ENCODE data around the gene CCL16. TPM values are rescaled to one million over a fixed set of nuclear protein-coding genes. Genes with fewer than 3 reads are reported as not detected.

Gene CCL16
- total and polyA plus RNA-seq, 4 donors = 0.14 to 0.20 (median 0.18) TPM; not detected in 1

DNA sequence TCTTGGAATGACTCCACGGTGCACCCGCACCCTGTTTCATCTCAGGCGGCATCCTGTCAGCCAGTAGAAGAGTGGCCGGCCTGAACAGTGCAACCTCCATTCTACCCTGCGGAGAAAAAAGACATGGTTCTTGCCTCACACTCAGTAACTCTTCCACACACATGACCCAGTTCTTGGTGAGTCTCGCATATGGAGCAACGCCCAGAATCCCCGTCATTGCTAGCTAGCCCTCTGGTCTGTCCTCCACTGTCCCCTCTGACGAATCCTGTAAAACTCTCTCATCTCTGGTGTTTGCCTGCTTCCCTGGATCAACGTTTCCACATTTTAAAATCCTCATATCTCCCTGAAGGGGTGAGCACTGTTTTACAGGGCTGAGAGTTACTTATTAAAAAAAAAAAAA, 46.5 kb downstream of the CCL16 start:
- TF ChIP-seq CTCF (IDR thresholded peaks at IDR 0.05; ENCODE audit: control extremely low read depth, extremely low read depth) = no peak
- Histone ChIP-seq H3K36me3 (ENCODE audit: control insufficient read depth in 4 of 4, insufficient read depth in 4 of 4, low read length in 4 of 4) (no peaks in the 10 kb centered on the region), H3K9me3 (ENCODE audit: control insufficient read depth in 4 of 4, insufficient read depth in 3 of 4, low read length in 3 of 4) (no peaks in the 10 kb centered on the region), H3K27me3 (ENCODE audit: control insufficient read depth in 3 of 3, insufficient read depth in 3 of 3, low read length in 2 of 3) (no peaks in the 10 kb centered on the region), H3K4me3 (no peak overlapping the region), H3K27ac (ENCODE audit: low read depth in 1 of 2, low read length in 1 of 2) (no peak overlapping the region), H3K4me1 (ENCODE audit: control insufficient read depth in 5 of 5, insufficient read depth in 5 of 5, low read length in 5 of 5) (peaks cover 1 to 31% (median 10%) of the 10 kb centered on the region in 5 donors), H3K9ac (ENCODE audit: insufficient read depth in 1 of 2, low read length in 2 of 2) (no peak overlapping the region)
- ATAC-seq (ENCODE audit: insufficient read depth, low FRiP score) (no peak), DNase-seq (peak in 2 of 3 donors; percentile 2 to 29)
- WGBS, 2 donors = 82 to 94% methylated on average over 10 of the region's 10 CpGs

DNA sequence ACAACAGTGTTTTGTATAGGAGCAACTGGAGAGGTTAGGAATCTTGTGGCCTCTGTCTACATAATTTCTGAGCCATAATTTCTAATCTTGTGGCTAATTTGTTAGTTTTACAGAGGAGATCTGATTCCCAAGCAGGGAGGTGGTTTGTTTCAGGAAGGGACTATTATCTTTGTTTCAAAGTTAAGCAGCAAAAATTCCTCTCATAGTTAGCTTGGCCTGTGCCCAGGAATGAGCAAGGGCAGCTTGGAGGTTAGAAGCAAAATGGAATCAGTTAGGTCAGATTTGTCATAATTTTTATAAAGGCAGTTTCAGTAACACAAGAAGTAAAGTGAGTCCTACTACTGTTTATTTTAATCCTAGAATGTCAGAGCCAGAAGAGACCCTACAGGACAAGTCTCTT, 48.7 kb downstream of the CCL16 start:
- TF ChIP-seq CTCF (IDR thresholded peaks at IDR 0.05; ENCODE audit: control extremely low read depth, extremely low read depth) = no peak
- Histone ChIP-seq H3K4me3 (no peak overlapping the region), H3K36me3 (ENCODE audit: control insufficient read depth in 4 of 4, insufficient read depth in 4 of 4, low read length in 4 of 4) (no peaks in the 10 kb centered on the region), H3K9me3 (ENCODE audit: control insufficient read depth in 4 of 4, insufficient read depth in 3 of 4, low read length in 3 of 4) (no peaks in the 10 kb centered on the region), H3K27me3 (ENCODE audit: control insufficient read depth in 3 of 3, insufficient read depth in 3 of 3, low read length in 2 of 3) (no peaks in the 10 kb centered on the region), H3K9ac (ENCODE audit: insufficient read depth in 1 of 2, low read length in 2 of 2) (no peak overlapping the region), H3K4me1 (ENCODE audit: control insufficient read depth in 5 of 5, insufficient read depth in 5 of 5, low read length in 5 of 5) (peaks cover 1 to 32% (median 10%) of the 10 kb centered on the region in 5 donors), H3K27ac (ENCODE audit: low read depth in 1 of 2, low read length in 1 of 2) (no peak overlapping the region)
- peak in 2 of 3 donors; percentile 16 to 56 for DNase-seq
- ATAC-seq (ENCODE audit: insufficient read depth, low FRiP score) = no peak

- Histone ChIP-seq H3K4me1 (ENCODE audit: control insufficient read depth in 5 of 5, insufficient read depth in 5 of 5, low read length in 5 of 5) (peaks cover 1 to 32% (median 10%) of the 10 kb centered on the region in 5 donors), H3K27me3 (ENCODE audit: control insufficient read depth in 3 of 3, insufficient read depth in 3 of 3, low read length in 2 of 3) (no peaks in the 10 kb centered on the region), H3K4me3 (no peak overlapping the region), H3K9me3 (ENCODE audit: control insufficient read depth in 4 of 4, insufficient read depth in 3 of 4, low read length in 3 of 4) (no peaks in the 10 kb centered on the region), H3K9ac (ENCODE audit: insufficient read depth in 1 of 2, low read length in 2 of 2) (peak overlapping the region in 1 of 2 donors; percentile 13), H3K27ac (ENCODE audit: low read depth in 1 of 2, low read length in 1 of 2) (no peak overlapping the region), H3K36me3 (ENCODE audit: control insufficient read depth in 4 of 4, insufficient read depth in 4 of 4, low read length in 4 of 4) (no peaks in the 10 kb centered on the region)
- WGBS, 2 donors = 75 to 94% methylated on average over 6 of the region's 6 CpGs
- ATAC-seq (ENCODE audit: insufficient read depth, low FRiP score) = no peak
- TF ChIP-seq CTCF (IDR thresholded peaks at IDR 0.05; ENCODE audit: control extremely low read depth, extremely low read depth) = no peak
- DNase-seq = peak; percentile 83 to 91 (median 90)
Measured at GRCh38 chr17:35931794-35932425, 49.4 kb downstream of the CCL16 start.
